NCI-H1092 (cell line): ENCODE results near the gene WFDC5.

ENCODE experiments used
- DNase-seq: peaks from one replicate; lab custom pipeline; 2025; lab: John Stamatoyannopoulos, UW

Gene WFDC5

GRCh38 chr20:45115386-45115774 is 406 bp upstream of the WFDC5 start:
- DNase-seq: no peak

- no peak for DNase-seq
Measured at GRCh38 chr20:45113865-45114264, 1.1 kb downstream of the WFDC5 start.

DNA sequence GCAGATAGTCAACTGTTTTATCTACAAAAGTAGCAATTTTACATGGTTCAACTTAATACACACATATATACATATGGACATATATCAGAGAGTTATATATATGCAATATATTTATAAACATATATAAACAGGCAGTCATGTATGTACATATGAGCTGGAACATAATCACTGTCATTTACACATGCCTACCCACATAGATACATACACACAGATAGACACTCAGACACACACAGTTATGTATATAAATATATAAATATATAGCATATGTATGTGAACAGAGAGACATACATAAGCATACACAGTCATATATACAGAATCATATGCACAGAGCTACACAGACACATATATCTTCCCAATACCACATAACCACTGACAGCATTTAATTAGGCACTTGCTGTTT is 2.2 kb downstream of the WFDC5 start:
- DNase-seq: no peak

- no peak for DNase-seq
Measured at GRCh38 chr20:45111799-45112471, 3.0 kb downstream of the WFDC5 start.

DNA sequence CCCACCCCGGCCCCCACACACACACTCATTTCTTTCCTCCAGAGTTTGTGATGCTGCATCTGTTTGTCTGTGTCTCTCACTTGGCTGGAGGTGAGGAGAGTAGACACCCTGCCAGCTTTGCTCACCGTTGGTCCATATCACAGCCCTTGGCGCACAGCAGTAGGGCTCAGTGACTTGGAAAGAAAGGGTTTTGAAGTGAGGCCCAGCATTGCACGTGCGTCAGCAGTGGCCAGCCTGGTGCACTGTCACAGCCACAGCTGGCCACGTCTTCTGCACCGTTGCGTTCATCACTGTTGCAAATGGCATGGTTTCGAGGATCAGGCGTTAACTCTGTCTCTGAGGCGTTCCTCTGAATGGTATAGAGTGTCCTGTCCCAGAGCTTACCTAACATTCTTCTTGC is 3.7 kb downstream of the WFDC5 start:
- DNase-seq: no peak

- DNase-seq: no peak
Measured at GRCh38 chr20:45110301-45110700, 4.7 kb downstream of the WFDC5 start.

DNA sequence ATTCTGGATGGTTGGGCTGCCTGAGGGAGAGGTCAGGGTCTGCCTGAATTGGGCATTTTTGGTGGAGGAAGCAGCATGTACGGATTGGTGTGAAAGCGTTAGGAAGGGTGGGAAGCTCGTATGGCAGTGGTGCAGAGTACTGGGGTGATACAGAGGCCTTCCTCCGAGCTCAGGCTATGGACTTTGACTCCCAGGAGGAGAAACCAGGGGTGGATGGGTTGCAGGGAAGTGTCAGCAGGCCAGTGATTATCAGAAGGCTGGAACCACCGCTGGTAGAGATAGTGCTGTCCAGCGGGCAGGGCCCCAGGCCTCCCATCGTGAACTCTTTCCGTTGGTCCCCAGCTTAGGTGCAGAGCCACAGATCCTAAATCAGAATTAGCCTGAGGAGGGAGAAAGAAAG is 5.3 kb downstream of the WFDC5 start:
- DNase-seq: no peak

- DNase-seq: no peak
Measured at GRCh38 chr20:45105317-45105716, 9.7 kb downstream of the WFDC5 start.

- DNase-seq: no peak
Measured at GRCh38 chr20:45104786-45105185, 10.2 kb downstream of the WFDC5 start.

- DNase-seq: no peak
Measured at GRCh38 chr20:45103072-45103471, 11.9 kb downstream of the WFDC5 start.

GRCh38 chr20:45101333-45101850 is 13.6 kb downstream of the WFDC5 start:
- no peak for DNase-seq

GRCh38 chr20:45100563-45101245 is 14.3 kb downstream of the WFDC5 start, which contains the start of gene KCNS1:
KCNS1 (minus strand) TSS chr20:45101127; CDS start chr20:45099236, 1,891 bp downstream.
- no peak for DNase-seq

- DNase-seq: no peak
Measured at GRCh38 chr20:45098103-45098773, 16.7 kb downstream of the WFDC5 start.

GRCh38 chr20:45097485-45098102 is 17.4 kb downstream of the WFDC5 start:
- DNase-seq: no peak

GRCh38 chr20:45096781-45097180 is 18.2 kb downstream of the WFDC5 start:
- DNase-seq: no peak

- no peak for DNase-seq
Measured at GRCh38 chr20:45095805-45096238, 19.2 kb downstream of the WFDC5 start.

DNA sequence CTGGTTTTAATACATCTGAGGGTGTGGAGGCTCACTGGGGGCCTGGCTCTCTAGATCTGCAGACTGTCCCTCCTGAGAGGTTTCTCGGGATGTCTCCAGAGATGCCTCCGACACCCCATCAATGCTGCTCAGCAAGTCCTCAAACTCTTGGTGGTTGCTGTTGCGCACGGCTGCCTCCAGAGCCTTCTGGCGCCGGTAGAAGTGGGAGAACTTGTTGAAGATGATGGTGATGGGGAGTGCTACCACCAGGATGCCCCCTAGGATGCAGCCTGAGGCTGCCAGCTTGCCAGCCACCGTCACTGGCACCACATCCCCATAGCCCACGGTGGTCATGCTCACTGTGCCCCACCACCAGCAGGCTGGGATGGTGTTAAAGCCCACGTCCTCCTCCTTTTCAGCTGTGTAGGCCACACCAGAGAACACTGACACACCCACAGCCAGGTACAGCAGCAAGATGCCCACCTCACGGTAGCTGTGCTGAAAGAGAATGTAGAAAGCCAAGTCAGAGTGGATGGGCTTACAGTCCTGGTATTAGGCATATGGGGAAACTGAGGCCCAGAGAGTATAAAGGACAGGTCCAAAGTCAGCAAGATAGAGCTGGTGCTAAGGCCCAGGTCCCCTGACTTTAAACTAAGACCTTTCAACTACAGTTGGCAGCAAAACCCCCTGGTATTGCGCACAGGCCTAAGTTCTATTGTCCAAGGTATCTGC is 20.0 kb downstream of the WFDC5 start:
- DNase-seq: no peak

DNA sequence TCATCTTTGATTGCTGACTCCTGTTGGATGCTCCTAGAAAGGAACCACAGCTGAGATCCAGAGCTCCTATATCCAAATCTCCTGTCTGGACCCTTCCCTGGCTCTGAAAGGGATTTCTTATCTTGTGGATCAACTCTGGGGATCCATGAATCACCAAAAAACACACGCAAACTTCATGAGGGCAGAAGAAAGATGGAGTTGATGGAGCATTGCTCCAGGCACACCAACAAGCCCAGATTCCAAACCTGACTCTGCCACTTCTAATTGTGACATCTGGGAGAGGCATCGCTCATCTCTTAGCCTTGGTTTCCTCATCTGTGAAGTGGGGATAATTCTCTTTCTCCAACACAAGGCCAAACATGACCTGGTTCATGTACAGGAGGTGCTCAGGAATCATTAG is 20.8 kb downstream of the WFDC5 start:
- no peak for DNase-seq

GRCh38 chr20:45092898-45093297 is 22.1 kb downstream of the WFDC5 start:
- no peak for DNase-seq

DNA sequence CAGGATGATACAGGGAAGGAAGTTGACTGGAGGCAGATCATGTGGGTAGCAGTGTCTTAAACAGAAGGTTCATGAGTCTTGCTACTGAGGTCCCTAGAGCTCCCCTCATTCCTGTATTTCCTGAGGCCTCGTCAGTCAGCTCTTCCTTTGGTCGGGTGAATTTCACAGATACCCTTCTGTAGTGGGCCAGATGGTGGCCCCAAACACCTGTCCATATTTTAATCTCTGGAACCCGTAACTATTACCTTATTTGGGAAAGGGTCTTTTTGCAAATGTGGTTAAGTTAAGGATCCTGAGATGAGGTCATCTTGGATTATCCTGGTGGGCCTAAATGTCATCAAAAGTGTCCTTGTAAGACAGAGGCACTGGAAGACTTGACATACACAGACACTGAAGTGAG is 23.6 kb downstream of the WFDC5 start:
- DNase-seq: no peak

GRCh38 chr20:45090481-45090880 is 24.5 kb downstream of the WFDC5 start:
- DNase-seq: no peak

DNA sequence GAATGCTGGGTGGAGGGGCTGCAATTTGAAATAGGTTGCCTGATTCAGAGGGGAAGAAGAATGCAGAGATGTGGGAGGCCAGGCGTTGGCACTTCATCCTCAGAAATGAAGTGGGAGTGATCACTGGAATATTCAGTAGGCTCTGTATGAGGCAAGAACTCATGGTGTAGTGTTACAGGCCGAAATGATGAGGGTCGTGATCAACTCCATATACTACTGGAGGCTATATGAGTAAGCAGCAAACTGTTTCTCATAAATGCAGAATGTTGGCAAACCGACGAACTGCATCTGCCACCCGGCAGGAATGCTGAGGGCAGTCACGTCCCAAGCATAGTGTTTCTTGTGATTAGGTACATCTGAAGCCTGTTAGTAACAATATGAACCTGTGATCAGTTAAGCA is 26.7 kb downstream of the WFDC5 start:
- no peak for DNase-seq
